HG02763 (cell line): Measurements from ENCODE around the gene ZNF618.

ENCODE experiments used
- ATAC-seq: cut with Tn5 transposase; IDR thresholded peaks from one replicate; pipeline ENCODE4 v1.9.1; 2021; ENCODE audit warnings: mild to moderate bottlenecking, moderate library complexity; ENCODE audit not compliant: unreplicated experiment

The ZNF618 gene

DNA sequence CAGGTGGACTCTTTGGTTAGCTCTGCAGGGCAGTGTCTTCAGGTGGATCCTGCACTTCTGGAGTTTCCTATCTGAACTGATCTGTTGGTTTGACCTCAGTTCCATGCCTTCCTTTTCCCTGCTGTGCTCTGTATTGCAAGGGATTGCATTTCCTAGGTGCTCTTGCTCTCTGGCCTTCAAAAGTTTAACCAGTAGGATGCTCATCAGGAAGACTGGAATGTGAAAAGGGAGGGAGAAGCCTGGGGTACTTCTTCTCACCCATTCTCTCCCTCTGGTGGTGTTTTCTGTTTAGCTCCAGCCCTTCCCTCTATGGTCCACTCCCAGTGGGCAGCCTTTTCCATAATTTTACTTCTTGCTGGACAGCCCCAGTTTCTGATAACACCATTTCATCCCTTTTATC lies 78.5 kb downstream of the ZNF618 start:
- ATAC-seq: no peak

DNA sequence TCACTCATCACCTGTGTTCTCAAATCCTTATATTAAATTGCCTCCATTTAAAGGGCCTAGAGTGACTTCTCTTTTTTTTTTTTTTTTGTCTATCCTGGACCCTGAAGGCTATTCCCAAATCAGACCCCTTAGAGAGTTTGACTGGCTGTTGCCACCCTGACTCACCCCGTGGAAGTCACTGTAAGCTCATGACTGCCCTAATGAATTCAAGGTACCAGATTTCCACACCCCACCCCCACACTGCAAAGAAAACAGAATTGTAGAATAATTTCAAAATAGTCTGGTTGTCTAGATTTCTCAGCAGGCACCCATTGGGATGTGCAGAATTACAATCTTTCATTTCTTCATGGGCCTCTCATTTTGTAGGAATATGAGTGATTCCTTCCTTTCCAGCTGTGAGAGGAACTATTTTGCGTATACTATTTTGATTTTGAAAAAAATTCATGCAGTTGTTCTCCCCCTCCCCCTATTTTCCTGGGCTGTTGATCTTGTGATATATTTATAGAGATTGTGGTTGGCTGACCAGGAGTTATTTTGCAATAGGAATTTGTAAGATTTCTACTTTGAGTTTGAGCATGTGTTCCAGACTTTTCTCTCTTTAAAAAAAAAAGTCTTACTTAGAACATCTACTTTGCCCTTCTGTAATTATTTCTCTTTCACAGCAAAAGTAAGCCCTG lies 79.1 kb downstream of the ZNF618 start:
- no peak for ATAC-seq

DNA sequence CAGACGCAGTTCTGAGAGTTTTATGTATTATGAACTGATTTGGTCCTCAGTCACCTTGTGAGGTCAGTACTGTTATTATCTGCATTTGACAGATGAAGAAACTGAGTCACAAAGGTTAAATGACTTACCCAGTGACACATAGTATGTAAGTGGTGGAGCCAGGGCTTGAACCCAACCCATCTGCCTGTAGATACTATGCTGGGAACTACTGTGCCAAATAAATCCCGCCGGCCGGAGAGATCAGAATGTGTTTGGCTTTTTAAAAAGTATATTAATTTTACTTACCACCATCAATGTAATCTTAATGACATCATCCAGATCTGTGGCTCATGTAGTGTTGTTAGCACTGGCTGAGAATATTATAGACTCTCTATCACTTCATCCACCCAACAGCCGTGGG lies 80.8 kb downstream of the ZNF618 start:
- ATAC-seq: no peak

DNA sequence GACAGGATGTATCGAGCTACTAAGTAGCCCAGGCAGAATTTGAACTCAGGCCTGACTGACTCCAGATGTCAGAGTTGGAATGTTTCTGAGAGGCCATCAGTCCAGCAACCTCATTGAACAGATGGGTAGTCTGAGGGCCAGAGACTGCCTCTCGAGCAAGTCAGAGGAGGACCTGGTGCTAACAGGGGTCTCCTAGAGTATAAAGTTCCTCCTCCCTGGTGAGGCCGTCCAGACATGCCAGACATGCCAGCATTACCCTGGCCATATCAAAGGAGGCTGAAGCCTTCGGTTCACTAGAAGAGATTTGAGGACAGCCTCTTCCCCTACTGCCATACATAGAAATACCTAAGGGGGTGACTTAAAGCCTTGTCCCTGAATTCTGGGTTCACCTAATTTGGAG lies 81.2 kb downstream of the ZNF618 start:
- ATAC-seq: no peak

DNA sequence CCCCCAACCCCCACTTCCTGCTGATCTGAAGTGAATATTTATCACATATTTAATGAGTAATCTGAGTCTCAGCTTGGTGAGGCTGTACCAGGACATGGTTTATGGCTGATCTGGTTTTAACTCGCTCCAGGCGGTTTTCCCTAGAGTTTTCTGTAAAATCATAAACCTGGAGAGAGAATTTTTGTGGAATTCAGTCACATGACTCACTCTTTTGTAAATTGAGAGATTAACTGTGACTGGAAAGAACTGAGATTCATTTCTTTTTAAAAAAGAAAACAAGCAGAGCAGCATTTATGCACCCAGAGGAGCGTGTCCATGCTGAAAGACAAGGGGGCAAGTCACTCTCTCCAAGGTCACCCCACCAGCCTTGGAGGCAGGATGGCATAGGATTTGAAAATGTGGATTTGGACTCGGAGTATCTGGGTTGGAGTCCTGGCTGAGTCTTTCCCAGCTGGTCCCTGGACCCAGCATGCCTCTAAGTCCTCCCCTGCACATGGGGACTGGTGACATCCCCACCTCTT lies 81.8 kb downstream of the ZNF618 start:
- no peak for ATAC-seq

DNA sequence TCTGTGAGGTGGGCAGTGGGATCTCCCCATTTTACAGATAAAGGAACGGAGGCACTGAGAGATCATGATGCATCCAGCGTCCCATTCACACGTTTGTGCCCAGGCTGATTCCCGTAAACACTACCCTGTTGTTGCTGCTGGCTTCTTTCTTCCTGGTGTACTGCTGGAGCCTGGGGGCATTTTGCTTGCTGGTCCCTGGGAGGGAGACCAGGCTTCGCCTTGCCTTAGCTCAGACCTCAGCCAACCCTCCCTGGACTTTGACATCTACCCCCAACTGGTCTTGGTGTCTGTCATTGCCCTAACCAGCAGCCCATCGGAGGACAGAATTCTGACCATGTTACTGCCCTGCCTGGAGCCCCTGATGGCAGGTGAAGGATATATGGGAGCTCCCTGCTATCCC lies 82.4 kb downstream of the ZNF618 start:
- ATAC-seq: no peak

DNA sequence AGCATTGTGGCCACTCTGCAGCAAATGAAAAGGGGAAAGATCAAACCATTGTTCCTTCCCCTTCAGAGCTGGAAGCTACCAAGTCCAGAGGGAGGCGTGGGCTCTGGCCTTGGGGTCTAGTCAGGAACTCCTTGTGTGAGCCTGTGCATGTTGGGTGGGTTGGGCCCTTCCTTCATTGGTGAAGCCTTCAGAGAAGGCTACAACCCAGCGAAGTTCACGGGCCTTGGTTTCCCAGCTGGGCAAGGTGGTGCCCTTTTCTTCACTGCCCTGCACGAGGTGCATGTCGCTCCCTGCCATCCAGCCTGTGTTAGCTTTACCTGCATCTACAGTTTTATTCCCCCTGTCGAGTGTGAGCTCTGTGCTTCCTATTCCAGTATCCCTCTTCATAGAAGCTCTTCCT lies 84.7 kb downstream of the ZNF618 start:
- no peak for ATAC-seq

DNA sequence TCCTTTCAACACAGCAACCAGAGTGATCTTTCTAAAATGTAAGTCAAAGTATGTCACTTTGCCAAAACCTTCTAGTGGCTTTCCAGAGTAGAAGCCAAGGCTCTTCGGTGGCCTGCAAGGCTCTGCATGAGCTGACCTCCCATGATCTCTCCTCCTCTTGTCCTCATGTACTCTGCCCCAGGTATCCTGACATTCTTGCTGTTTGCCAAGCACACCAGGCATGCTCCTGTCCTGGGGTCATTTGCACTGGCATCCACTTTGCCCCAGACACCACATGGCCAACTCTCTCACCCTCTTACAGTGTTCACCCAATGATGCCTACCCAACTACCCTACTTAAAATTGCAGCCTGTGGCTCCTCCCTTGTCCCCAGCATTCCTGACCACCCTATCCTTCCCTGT lies 86.3 kb downstream of the ZNF618 start:
- no peak for ATAC-seq

DNA sequence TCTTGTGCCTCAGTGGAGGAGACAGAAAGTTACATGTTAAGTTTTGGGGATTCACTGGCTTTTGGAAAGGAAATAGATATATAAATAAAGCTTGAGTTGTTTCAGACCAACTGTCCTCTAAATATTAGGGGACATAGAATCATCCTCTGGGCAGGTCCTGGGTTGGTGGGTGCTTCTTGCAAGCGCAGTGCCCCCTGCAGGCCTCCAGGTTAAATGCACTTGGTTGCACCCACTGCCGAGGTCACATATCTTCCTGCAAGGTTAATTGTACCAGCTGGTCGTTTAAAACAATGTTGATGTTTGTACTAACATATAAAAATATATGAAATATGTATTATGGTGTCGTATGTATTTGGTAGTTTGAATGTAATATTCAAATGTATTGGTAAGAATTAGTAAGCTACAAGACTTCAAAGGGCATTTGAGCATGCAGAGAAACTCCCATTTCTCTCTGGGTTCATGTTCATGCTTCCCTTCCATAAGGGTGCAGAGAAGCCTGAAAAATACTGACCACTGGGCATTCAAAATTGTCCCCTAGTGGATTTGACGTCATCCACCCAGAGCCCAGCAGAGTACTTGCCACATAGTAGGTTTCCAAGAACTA lies 87.0 kb downstream of the ZNF618 start:
- ATAC-seq: no peak

DNA sequence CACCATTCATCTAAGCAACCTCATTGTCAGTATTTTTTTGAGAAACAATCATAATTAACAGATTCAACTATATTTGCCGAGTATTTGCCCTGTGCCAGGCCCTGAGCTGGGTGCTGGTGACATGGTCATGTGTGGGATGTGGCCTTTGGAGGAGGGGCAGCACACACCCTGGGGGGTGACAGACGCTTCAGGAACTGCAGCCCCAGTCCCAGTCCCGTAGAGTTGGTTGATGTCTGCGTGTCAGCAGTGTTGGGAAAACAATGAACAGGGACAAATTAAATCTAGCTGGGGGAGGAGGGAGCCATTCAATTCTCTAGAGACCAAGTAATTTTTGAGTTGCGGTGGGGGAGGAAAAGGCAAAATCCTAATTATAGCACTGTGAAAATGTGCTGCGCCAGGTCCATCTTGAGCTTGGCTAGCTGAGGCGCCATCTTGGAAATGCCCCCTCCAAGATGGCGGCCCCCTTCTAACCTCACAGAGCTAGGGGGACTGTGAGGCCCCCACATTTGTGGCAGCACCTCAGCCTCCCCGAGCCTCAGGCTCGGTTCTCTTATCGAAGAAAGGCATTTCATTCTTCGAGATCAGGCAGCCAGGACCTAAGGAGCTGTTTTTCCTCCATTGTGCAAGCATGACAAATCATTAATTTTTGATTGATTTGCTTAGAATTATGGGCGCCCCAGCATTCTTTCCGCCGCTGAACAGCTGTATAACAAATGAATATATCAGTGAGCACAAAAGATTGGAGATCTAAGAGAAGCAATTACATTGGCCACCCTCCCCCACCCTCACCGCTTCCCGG lies 87.8 kb downstream of the ZNF618 start:
- no peak for ATAC-seq

DNA sequence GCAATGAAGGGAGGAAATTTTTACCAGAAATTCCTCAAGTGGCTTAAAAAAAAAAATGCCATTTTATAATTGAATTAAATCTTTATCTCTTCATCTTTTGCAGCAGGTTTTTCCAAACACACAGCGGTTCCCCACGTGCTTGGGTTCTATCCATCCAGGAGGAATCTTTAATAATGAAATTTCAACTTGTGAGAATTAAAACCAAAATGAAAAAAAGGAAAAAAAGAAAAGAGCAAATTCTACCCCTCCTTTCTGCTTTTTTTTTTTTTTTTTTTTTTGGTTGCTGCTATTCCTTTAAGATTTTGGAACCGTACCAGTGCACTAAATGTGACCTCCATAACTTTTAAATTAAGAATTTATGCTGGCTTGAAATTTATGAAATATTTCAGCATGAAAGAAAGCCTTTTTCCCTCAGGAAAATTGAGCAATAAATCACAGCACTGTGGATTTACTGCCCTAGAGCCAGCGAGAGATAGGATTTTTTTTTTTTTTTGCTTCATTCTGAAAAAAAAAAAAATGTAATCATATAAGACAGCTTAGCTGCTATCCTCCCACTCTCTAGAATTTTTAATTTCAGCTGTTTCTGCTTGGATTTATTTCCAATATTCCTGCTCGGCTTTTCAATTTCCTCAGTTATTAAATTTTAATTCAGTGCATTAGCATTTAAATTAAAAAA lies 88.5 kb downstream of the ZNF618 start:
- ATAC-seq: no peak

DNA sequence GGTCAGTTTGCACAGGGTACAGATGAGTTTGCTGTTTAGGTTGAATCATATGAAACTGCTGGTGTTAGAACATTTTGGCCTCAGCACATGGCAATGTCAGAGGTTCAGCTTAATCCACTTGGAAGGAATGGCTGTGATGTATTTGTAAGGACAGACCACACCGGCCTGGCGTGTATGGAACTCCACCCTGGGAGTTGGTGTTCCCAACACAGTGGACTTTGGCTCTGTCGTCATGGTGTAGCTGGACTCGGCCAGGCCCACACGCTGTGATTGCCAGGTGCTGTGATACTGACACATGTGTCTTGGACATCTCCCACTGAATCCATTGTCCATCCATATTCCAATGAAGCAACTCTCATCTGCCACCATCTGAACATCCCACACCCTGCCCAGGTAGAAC lies 90.3 kb downstream of the ZNF618 start:
- no peak for ATAC-seq

DNA sequence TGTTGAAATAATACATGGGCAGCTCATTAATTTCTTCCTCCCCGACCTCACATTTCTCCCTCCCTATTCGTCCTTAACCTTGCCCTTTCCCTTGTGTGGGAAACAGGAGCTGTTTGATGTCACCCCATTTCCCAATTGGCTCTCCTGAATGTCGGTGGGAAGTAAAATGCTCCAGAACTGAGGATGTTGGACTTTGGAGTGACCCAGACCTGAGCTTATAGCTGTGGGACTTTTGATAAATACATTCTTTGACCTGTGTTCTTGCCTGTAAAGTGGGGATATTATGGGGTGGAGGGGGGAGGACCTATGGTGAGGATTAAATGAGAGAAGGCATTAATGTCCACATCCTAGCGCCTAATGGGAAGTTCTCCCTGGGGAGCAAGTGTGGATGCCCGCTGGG lies 91.3 kb downstream of the ZNF618 start:
- no peak for ATAC-seq

DNA sequence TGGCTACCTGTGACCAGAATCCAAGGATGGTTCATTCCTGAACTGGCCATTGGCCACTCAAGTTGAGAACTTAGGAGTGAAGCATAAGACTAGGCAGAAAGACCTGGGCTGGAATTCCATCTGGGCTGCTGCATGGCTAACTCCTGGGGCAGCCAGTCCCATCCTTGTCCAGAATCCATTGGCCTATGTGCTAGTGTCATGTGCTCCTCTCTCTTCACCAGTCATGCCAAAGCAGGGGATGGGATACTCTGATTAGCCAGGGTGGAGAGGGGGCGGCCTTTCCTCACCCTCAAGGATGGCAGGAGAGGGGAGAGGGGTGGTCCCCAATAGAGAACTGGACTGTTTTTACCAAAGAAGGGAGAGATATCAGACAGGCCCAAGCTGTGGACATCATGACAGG lies 93.2 kb downstream of the ZNF618 start:
- no peak for ATAC-seq

DNA sequence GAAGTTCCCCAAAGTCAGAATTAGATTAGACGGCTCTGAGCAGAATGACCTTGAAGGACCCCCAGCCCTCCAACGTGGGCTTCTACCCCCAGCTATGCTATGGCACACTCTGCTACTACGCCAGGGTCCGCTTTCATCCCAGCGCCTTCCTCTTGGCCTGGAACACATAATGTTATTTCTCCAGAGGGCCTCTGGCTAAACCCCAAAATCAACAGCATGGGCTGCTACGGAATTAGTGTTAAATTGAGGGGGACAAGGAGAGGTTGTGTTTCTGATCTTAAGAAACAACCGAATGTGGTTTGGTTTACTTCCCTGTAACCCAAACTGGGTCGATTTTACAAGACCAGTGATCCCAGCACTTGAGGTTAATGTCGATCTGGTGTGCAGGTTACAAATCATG lies 97.1 kb downstream of the ZNF618 start:
- no peak for ATAC-seq

DNA sequence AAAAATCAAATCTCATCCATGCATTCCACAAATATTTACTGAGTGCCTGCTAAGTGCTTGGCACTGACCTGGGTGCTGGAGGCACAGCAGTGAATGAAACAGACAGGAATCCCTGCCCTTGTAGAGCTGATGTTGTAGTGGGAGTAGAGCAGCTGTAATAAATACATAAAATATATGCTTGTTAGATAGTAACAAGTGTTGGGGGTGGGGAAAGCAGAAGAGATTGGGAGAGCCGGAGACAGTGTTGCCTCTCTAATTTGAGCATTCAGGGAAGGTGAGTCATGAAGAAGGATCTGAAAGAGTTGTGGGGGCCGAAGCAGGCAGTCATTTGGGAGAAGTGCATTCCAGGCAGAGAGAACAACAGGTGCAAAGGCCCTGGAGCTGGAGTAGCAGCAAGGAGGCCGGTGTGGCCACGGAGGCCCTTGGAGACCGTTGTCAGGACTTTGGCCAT lies 97.9 kb downstream of the ZNF618 start:
- ATAC-seq: no peak

DNA sequence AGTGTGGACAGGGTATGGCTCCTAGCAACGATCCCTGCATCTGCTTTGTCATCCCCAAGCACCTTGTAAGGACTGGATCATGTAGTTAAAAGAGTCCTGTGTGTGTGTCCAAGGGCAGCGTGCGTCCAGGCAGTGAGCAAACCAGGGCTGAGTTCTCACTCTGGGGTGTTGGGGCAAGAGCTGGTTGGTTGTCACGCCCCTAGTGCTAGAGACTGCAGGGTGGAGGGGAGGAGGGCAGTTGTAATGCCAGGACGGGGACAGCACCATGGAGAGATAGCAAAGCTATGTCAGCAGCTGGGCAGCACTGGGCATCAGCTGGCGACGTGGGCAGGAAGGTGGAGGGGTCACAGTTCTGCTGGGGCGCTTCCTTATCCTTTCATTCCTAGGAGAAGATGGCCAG lies 100.8 kb downstream of the ZNF618 start:
- no peak for ATAC-seq

DNA sequence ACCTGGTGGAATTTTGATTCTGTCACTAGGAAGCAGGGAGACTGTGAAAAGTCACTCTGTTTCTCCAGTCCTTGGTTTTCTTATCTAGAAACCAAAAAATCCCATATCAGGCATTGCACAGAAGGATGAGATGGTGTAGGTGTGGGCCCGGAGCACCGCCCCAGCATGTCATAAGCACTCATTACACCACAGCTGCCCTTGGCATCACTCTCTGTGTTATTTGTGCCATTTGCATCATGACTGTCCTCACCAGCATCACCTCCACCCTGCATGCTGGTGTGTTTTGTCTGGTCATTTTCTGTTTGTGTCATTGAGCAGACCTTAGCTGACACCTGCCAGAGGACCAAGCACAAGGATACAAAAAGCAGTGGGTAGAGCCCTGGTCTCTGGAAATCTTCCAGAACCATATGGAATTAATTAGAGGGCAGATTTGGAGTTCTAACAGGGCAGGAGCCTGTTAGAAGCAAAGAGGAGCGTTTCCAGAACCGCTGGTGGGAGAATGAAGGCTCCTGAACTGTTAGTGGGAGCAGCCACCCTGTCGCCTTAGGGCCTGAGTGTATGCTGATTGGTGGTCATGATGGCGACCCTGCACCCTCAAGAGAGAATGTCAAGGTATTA lies 102.7 kb downstream of the ZNF618 start:
- no peak for ATAC-seq

DNA sequence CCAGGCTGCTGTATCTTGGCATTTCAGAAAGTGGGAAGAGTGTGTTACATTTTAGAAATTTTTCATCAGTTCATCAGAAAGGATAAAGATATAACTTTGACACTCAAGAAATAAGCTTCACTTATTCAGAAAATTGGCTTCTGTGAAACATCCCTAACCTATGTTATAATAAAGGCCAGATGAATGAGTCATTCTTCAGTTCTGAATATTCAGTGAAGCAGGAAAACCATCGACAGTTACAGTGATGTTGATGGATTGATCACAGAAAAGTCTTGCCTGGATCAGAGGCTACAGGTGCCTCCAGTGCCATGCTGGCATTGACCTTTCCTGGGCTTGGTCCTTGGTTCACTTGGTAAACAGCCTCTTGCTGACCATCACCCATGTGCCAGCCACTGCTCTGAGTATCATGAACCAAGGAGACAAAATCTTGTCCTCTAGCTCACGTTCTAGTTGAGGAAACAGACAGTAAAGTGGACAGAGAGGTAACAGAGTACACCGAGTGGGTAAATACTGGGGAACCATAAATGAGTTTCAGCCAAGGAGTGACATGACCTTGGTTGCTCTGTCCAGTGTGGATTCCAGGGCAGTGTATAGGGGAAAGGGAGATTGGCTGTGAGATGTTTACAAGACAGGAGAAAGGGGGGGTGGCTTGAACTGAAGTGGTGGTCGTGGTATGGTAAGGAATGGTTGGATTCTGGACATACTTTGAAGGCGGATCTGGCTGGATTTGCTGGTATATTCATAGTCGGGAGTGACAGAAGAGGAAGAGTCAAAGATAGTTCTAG lies 103.4 kb downstream of the ZNF618 start:
- ATAC-seq: no peak
